Measurements from ENCODE around the gene PTPRCAP. TPM values are rescaled to one million over a fixed set of nuclear protein-coding genes. Genes with fewer than 3 reads are reported as not detected.

Gene PTPRCAP
- total RNA-seq, 2 donors from 2014 or later, result 112 to 228 TPM

- Mint-ChIP-seq H3K27ac (peak overlapping the region; percentile 86), H3K4me3 (peak overlapping the region; percentile 80), H3K9me3 (no peaks in the 10 kb centered on the region), H3K36me3 (ENCODE audit: low read depth) (no peaks in the 10 kb centered on the region), H3K27me3 (no peaks in the 10 kb centered on the region), H3K4me1 (peaks cover 31% of the 10 kb centered on the region)
- no peak for ATAC-seq (replicated peaks)
Observed at GRCh38 chr11:67416416-67417335, 20.8 kb downstream of the PTPRCAP start.

- Mint-ChIP-seq H3K27me3 (no peaks in the 10 kb centered on the region), H3K36me3 (ENCODE audit: low read depth) (peaks cover 4% of the 10 kb centered on the region), H3K27ac (peak within 1 kb of the TSS; percentile 86), H3K4me1 (peaks cover 31% of the 10 kb centered on the region), H3K4me3 (peak within 1 kb of the TSS; percentile 80), H3K9me3 (no peaks in the 10 kb centered on the region)
- ATAC-seq (replicated peaks), result peak; percentile 28
Observed at GRCh38 chr11:67415501-67416304, 21.8 kb downstream of the PTPRCAP start, which contains the start of gene CARNS1. TSS of gene CARNS1 (plus strand) at chr11:67415678. CDS start at chr11:67416200, 522 bp downstream.

GRCh38 chr11:67413266-67413849 is 24.1 kb downstream of the PTPRCAP start:
- H3K27me3 Mint-ChIP-seq, result no peaks in the 10 kb centered on the region
- H3K36me3 Mint-ChIP-seq (ENCODE audit: low read depth), result peaks cover 22% of the 10 kb centered on the region
- peak overlapping the region; percentile 75 for H3K27ac Mint-ChIP-seq
- no peak overlapping the region for H3K4me3 Mint-ChIP-seq
- no peaks in the 10 kb centered on the region for H3K9me3 Mint-ChIP-seq
- no peak for ATAC-seq (replicated peaks)
- H3K4me1 Mint-ChIP-seq, result peaks cover 39% of the 10 kb centered on the region

- peak overlapping the region; percentile 75 for H3K27ac Mint-ChIP-seq
- H3K27me3 Mint-ChIP-seq, result no peaks in the 10 kb centered on the region
- no peak overlapping the region for H3K4me3 Mint-ChIP-seq
- H3K36me3 Mint-ChIP-seq (ENCODE audit: low read depth), result peaks cover 29% of the 10 kb centered on the region
- H3K9me3 Mint-ChIP-seq, result no peaks in the 10 kb centered on the region
- ATAC-seq (replicated peaks), result no peak
- peaks cover 42% of the 10 kb centered on the region for H3K4me1 Mint-ChIP-seq
Observed at GRCh38 chr11:67412495-67413179, 24.8 kb downstream of the PTPRCAP start.

GRCh38 chr11:67411785-67412152 is 25.7 kb downstream of the PTPRCAP start:
- H3K4me1 Mint-ChIP-seq, result peaks cover 46% of the 10 kb centered on the region
- no peak overlapping the region for H3K4me3 Mint-ChIP-seq
- H3K27me3 Mint-ChIP-seq, result no peaks in the 10 kb centered on the region
- H3K27ac Mint-ChIP-seq, result peak overlapping the region; percentile 75
- no peak for ATAC-seq (replicated peaks)
- H3K9me3 Mint-ChIP-seq, result no peaks in the 10 kb centered on the region
- peaks cover 38% of the 10 kb centered on the region for H3K36me3 Mint-ChIP-seq (ENCODE audit: low read depth)

GRCh38 chr11:67410984-67411784 is 26.3 kb downstream of the PTPRCAP start:
- no peaks in the 10 kb centered on the region for H3K9me3 Mint-ChIP-seq

GRCh38 chr11:67410369-67410831 is 27.1 kb downstream of the PTPRCAP start:
- Mint-ChIP-seq H3K27ac (peak overlapping the region; percentile 70), H3K9me3 (no peaks in the 10 kb centered on the region), H3K27me3 (no peaks in the 10 kb centered on the region), H3K4me1 (peaks cover 44% of the 10 kb centered on the region), H3K4me3 (peak overlapping the region; percentile 98), H3K36me3 (ENCODE audit: low read depth) (peaks cover 52% of the 10 kb centered on the region)
- ATAC-seq (replicated peaks), result no peak

More at GRCh38 chr11:67410984-67411784, 26.3 kb downstream of the PTPRCAP start:
- Mint-ChIP-seq H3K27me3 (no peaks in the 10 kb centered on the region), H3K36me3 (ENCODE audit: low read depth) (peaks cover 44% of the 10 kb centered on the region), H3K27ac (peak overlapping the region; percentile 70), H3K4me1 (peaks cover 46% of the 10 kb centered on the region), H3K4me3 (peak overlapping the region; percentile 98)
- no peak for ATAC-seq (replicated peaks)

- Mint-ChIP-seq H3K4me3 (peak overlapping the region; percentile 98), H3K27me3 (no peaks in the 10 kb centered on the region), H3K4me1 (peaks cover 44% of the 10 kb centered on the region), H3K9me3 (no peaks in the 10 kb centered on the region), H3K27ac (peak overlapping the region; percentile 70), H3K36me3 (ENCODE audit: low read depth) (peaks cover 57% of the 10 kb centered on the region)
- ATAC-seq (replicated peaks), result no peak
Observed at GRCh38 chr11:67409781-67410368, 27.6 kb downstream of the PTPRCAP start.

- peaks cover 44% of the 10 kb centered on the region for H3K4me1 Mint-ChIP-seq
- no peaks in the 10 kb centered on the region for H3K27me3 Mint-ChIP-seq
- peaks cover 63% of the 10 kb centered on the region for H3K36me3 Mint-ChIP-seq (ENCODE audit: low read depth)
- peak; percentile 65 for ATAC-seq (replicated peaks)
- H3K9me3 Mint-ChIP-seq, result no peaks in the 10 kb centered on the region
- peak overlapping the region; percentile 98 for H3K4me3 Mint-ChIP-seq
- H3K27ac Mint-ChIP-seq, result peak overlapping the region; percentile 70
Observed at GRCh38 chr11:67409261-67409666, 28.2 kb downstream of the PTPRCAP start.

- Mint-ChIP-seq H3K4me3 (peak overlapping the region; percentile 98), H3K9me3 (no peaks in the 10 kb centered on the region), H3K27me3 (no peaks in the 10 kb centered on the region), H3K27ac (peak overlapping the region; percentile 84), H3K4me1 (peaks cover 44% of the 10 kb centered on the region), H3K36me3 (ENCODE audit: low read depth) (peaks cover 68% of the 10 kb centered on the region)
- peak; percentile 13 for ATAC-seq (replicated peaks)
Observed at GRCh38 chr11:67408437-67409200, 28.9 kb downstream of the PTPRCAP start.

GRCh38 chr11:67407688-67408163 is 29.8 kb downstream of the PTPRCAP start:
- H3K36me3 Mint-ChIP-seq (ENCODE audit: low read depth), result peaks cover 72% of the 10 kb centered on the region
- peak overlapping the region; percentile 98 for H3K4me3 Mint-ChIP-seq
- no peak for ATAC-seq (replicated peaks)
- peak overlapping the region; percentile 84 for H3K27ac Mint-ChIP-seq
- H3K9me3 Mint-ChIP-seq, result no peaks in the 10 kb centered on the region
- no peaks in the 10 kb centered on the region for H3K27me3 Mint-ChIP-seq
- peaks cover 38% of the 10 kb centered on the region for H3K4me1 Mint-ChIP-seq

- Mint-ChIP-seq H3K4me1 (peaks cover 32% of the 10 kb centered on the region), H3K27ac (peak overlapping the region; percentile 74), H3K36me3 (ENCODE audit: low read depth) (peaks cover 72% of the 10 kb centered on the region), H3K27me3 (no peaks in the 10 kb centered on the region), H3K4me3 (peak overlapping the region; percentile 98), H3K9me3 (no peaks in the 10 kb centered on the region)
- ATAC-seq (replicated peaks), result peak; percentile 3
Observed at GRCh38 chr11:67406969-67407687, 30.4 kb downstream of the PTPRCAP start.

Measured in activated T-helper 17 cell treated with anti-CD3 and anti-CD28 coated beads, Interleukin-2, amount 50 U/mL, for 72 hours (primary cell).